HepG2 (cell line): Measurements from ENCODE around the gene SYNE1. TPM values are rescaled to one million over a fixed set of nuclear protein-coding genes. Genes with fewer than 3 reads are reported as not detected.

ENCODE experiments used
- ATAC-seq: fragments of 200-7000 bp; cut with Tn5 transposase; 3 replicates; pipeline ENCODE4 v1.9.1; 2020; ENCODE audit warnings: mild to moderate bottlenecking, moderate library complexity
- BruUV-seq: library from RNA; stranded (reverse); fragments of 400-500 nt; replicated peaks from 2 replicates; lab custom pipeline; 2021; lab: Mats Ljungman, UMichigan
- CTCF ChIA-PET: fragments of 300-600 bp; formaldehyde crosslinking; extraction: SDS; loops from one replicate; lab custom pipeline; 2021; ENCODE audit warnings: low total read pairs, inconsistent platforms, low intra/inter-chr PET ratio; lab: Yijun Ruan, JAX
- POLR2A ChIA-PET: fragments of 350-600 bp; sonication (Branson Sonifier 250); formaldehyde crosslinking; loops from one replicate; lab custom pipeline; 2020; ENCODE audit warnings: antibody characterized with exemption, inconsistent platforms; lab: Yijun Ruan, JAX
- DNase-seq: peaks from one replicate; pipeline ENCODE4 v3.0.0-alpha.2; 2015; ENCODE audit warnings: low spot score
- FAIRE-seq: peaks from 3 replicates; lab custom pipeline; 2011; peaks lifted over from hg19 to GRCh38; lab: Jason Lieb, UNC
- H2AFZ ChIP-seq: one replicate; pipeline ENCODE4 v1.6.1; 2011; ENCODE audit warnings: low read length, inconsistent platforms
- H3K27ac ChIP-seq: fragments of 300-600 bp; 3 replicates; pipeline ENCODE4 v1.8.0; 2011; ENCODE audit warnings: mixed run types, mild to moderate bottlenecking, mixed read lengths, low read length, inconsistent platforms; ENCODE audit not compliant: insufficient read depth; ENCODE audit errors: extremely low read length
- H3K27me3 ChIP-seq, 2 experiments: fragments of 200-600 bp in 1 of 2; 2 replicates in 1 of 2; 3 replicates in 1 of 2; pipeline versions ENCODE4 v1.6.0 to v1.8.0; 2011; ENCODE audit warnings: low read length in 2 of 2, mild to moderate bottlenecking in 2 of 2, moderate library complexity in 2 of 2, inconsistent platforms in 1 of 2; ENCODE audit not compliant: insufficient read depth in 2 of 2, control insufficient read depth in 1 of 2
- H3K36me3 ChIP-seq, 2 experiments: fragments of 200-600 bp in 1 of 2; replicated peaks in 1 of 2; 2 replicates in 1 of 2; 3 replicates in 1 of 2; pipeline versions ENCODE4 v1.5.1 to v1.8.0; 2011; ENCODE audit warnings: low read length in 2 of 2, inconsistent platforms in 1 of 2; ENCODE audit not compliant: insufficient read depth in 2 of 2, control insufficient read depth in 1 of 2
- H3K4me1 ChIP-seq: 2 replicates; pipeline ENCODE4 v1.5.1; 2012; ENCODE audit warnings: low read length, inconsistent platforms; ENCODE audit not compliant: insufficient read depth
- H3K4me2 ChIP-seq: 2 replicates; pipeline ENCODE4 v1.6.0; 2011; ENCODE audit warnings: low read depth, low read length, inconsistent platforms
- H3K4me3 ChIP-seq, 3 experiments: fragments of 200-600 bp in 1 of 3; sonication (generic), shearing (Covaris generic) in 1 of 3; replicated peaks in 1 of 3; 2 replicates each; pipeline ENCODE4 v1.5.1; 2011 to 2016; ENCODE audit warnings: low read length in 3 of 3, inconsistent platforms in 2 of 3, low read depth in 2 of 3, mild to moderate bottlenecking in 2 of 3, control low read depth in 1 of 3, mixed read lengths in 1 of 3; ENCODE audit not compliant: insufficient read depth in 1 of 3
- H3K79me2 ChIP-seq: one replicate; pipeline ENCODE4 v1.6.1; 2011; ENCODE audit warnings: low read length, inconsistent platforms; ENCODE audit not compliant: insufficient read depth
- H3K9ac ChIP-seq: 2 replicates; pipeline ENCODE4 v1.6.0; 2011; ENCODE audit warnings: mild to moderate bottlenecking, low read depth, low read length, inconsistent platforms; ENCODE audit not compliant: insufficient read depth
- H3K9me3 ChIP-seq: 2 replicates; pipeline ENCODE4 v1.5.1; 2012; ENCODE audit warnings: mild to moderate bottlenecking, low read length
- H4K20me1 ChIP-seq: 2 replicates; pipeline ENCODE4 v1.6.0; 2011; ENCODE audit warnings: inconsistent platforms, mild to moderate bottlenecking, low read length, moderate library complexity; ENCODE audit not compliant: insufficient read depth
- CREM ChIP-seq, 2 experiments: sonication (generic) in 1 of 2; formaldehyde crosslinking in 1 of 2; IDR thresholded peaks; 2 replicates each; pipeline versions ENCODE4 v1.4.0 to v1.6.1; 2016 to 2020; ENCODE audit warnings: antibody characterized with exemption in 1 of 2, mild to moderate bottlenecking in 1 of 2, missing genetic modification reagents in 1 of 2
- EHMT2 ChIP-seq: fragments of 200-600 bp; sonication (generic); IDR thresholded peaks from 2 replicates; pipeline ENCODE4 v1.7.0; 2017; ENCODE audit warnings: antibody characterized with exemption, low read depth, low read length, borderline replicate concordance
- ETV6 ChIP-seq: sonication (generic); formaldehyde crosslinking; conservative IDR thresholded peaks from 2 replicates; pipeline ENCODE4 v1.4.0; 2020; ENCODE audit warnings: missing genetic modification reagents
- ISL2 ChIP-seq: sonication (generic); formaldehyde crosslinking; IDR thresholded peaks from 2 replicates; pipeline ENCODE4 v1.5.0; 2020; ENCODE audit warnings: missing genetic modification reagents
- PAF1 ChIP-seq: IDR thresholded peaks from 2 replicates; pipeline ENCODE4 v1.6.1; 2016; ENCODE audit warnings: missing genetic modification reagents, missing compliant biosample characterization
- RNF2 ChIP-seq: fragments of 450-650 bp; conservative IDR thresholded peaks from 2 replicates; pipeline ENCODE4 v1.6.1; 2016; ENCODE audit warnings: low read depth
- SALL1 ChIP-seq: sonication (generic); formaldehyde crosslinking; IDR thresholded peaks from 2 replicates; pipeline ENCODE4 v1.8.0; 2022; ENCODE audit warnings: mild to moderate bottlenecking, missing genetic modification reagents
- SCMH1 ChIP-seq: sonication (generic); formaldehyde crosslinking; IDR thresholded peaks from 2 replicates; pipeline ENCODE4 v1.9.0; 2021; ENCODE audit warnings: missing genetic modification reagents, mild to moderate bottlenecking, borderline replicate concordance
- SOX6 ChIP-seq, 2 experiments: fragments of 450-650 bp in 1 of 2; sonication (generic) in 1 of 2; formaldehyde crosslinking in 1 of 2; IDR thresholded peaks; 2 replicates each; pipeline versions ENCODE4 v1.4.0 to v1.6.1; 2017 to 2020; ENCODE audit warnings: antibody characterized with exemption in 1 of 2, mild to moderate bottlenecking in 1 of 2, missing genetic modification reagents in 1 of 2
- TFDP2 ChIP-seq: sonication (generic); formaldehyde crosslinking; IDR thresholded peaks from 2 replicates; pipeline ENCODE4 v1.4.0; 2020; ENCODE audit warnings: missing genetic modification reagents
- TOE1 ChIP-seq: sonication (generic); formaldehyde crosslinking; IDR thresholded peaks from 2 replicates; pipeline ENCODE4 v1.4.0; 2020; ENCODE audit warnings: mild to moderate bottlenecking, missing genetic modification reagents
- ZIK1 ChIP-seq: sonication (generic); formaldehyde crosslinking; IDR thresholded peaks from 2 replicates; pipeline ENCODE4 v1.5.0; 2020; ENCODE audit warnings: mild to moderate bottlenecking, low read depth, missing genetic modification reagents, borderline replicate concordance
- ZNF441 ChIP-seq: sonication (generic); formaldehyde crosslinking; IDR thresholded peaks from 2 replicates; pipeline ENCODE4 v1.7.0; 2021; ENCODE audit warnings: missing genetic modification reagents, borderline replicate concordance
- ZNF644 ChIP-seq: IDR thresholded peaks from 2 replicates; pipeline ENCODE4 v1.6.1; 2016; ENCODE audit warnings: low read depth
- WGBS: methylation state at CpG from one replicate; pipeline ENCODE4 v1.1.6; 2017; ENCODE audit warnings: low lambda C conversion rate; 5-methylcytosine and 5-hydroxymethylcytosine counted together
- in situ Hi-C: cut with HindIII; loops from 2 replicates; pipeline ENCODE4 v1.10.0; 2017; ENCODE audit warnings: low pct_unique_long_range_greater_than_20kb; ENCODE audit not compliant: extremely low pct_ligation_motif_present
- intact Hi-C: fragments of 100-400 bp; cut with micrococcal nuclease; formaldehyde crosslinking; loops from one replicate; pipeline ENCODE4 v1.10.0; 2022; ENCODE audit not compliant: unreplicated experiment
- polyA plus RNA-seq, 8 experiments: library from polyadenylated mRNA; depleted of rRNA in 3 of 8; stranded (reverse) in 7 of 8; unstranded in 1 of 8; fragments of >200 nt; fragmentation: Illumina TruSeq in 4 of 8; extraction: Trizol in 4 of 8; gene quantifications; 2 replicates each; pipeline versions ENCODE4 v1.2.1 to v1.2.3, GENCODE V29; 2011 to 2016; ENCODE audit warnings: low read depth in 4 of 8, missing spikeins in 1 of 8, mixed read lengths in 1 of 8; ENCODE audit not compliant: insufficient read depth in 1 of 8
- total RNA-seq, 5 experiments: library from RNA; depleted of rRNA; stranded (reverse); fragments of >200 nt; fragmentation: Illumina TruSeq; extraction: Trizol; gene quantifications; 2 replicates each; pipeline ENCODE4 v1.2.3, GENCODE V29; 2016; ENCODE audit warnings: low read depth in 1 of 5
- TF ChIP-seq, protein P1 (sequence below): IDR thresholded peaks from 2 replicates; pipeline ENCODE4 v1.6.1; 2012; ENCODE audit warnings: low read length, improper control_type of control experiment
- TF ChIP-seq, protein P2 (sequence below): sonication (generic); formaldehyde crosslinking; IDR thresholded peaks from 2 replicates; pipeline ENCODE4 v1.9.0; 2022; ENCODE audit warnings: missing genetic modification reagents, mild to moderate bottlenecking, borderline replicate concordance

Gene SYNE1
- total and polyA plus RNA-seq, 2 of the 13 experiments (the other 11 are each of a cell fraction or from before 2014, with no cell fraction given) = 5.5 to 15.9 TPM

- TF ChIP-seq CREM (IDR thresholded peaks at IDR 0.05) = no peak
- no peak for TF ChIP-seq CREM (CRISPR knock-in tag; IDR thresholded peaks at IDR 0.05)
- TF ChIP-seq ZNF441 = no peak
- TF ChIP-seq ZNF644 (CRISPR knock-in tag) = no peak
These were observed 48.7 kb downstream of the SYNE1 start (continued) for GRCh38 chr6:152588456-152588855.

GRCh38 chr6:152587473-152587872 lies 49.7 kb downstream of the SYNE1 start:
- Histone ChIP-seq H3K4me3 (no peak overlapping the region), H3K9ac (no peak overlapping the region), H4K20me1 (no peaks in the 10 kb centered on the region), H3K36me3 (no peaks in the 10 kb centered on the region), H3K79me2 (no peaks in the 10 kb centered on the region), H2AFZ (no peak overlapping the region), H3K27ac (no peak overlapping the region), H3K9me3 (no peaks in the 10 kb centered on the region), H3K4me1 (no peaks in the 10 kb centered on the region), H3K4me2 (no peak overlapping the region), H3K27me3 (no peaks in the 10 kb centered on the region)
- TF ChIP-seq SOX6 (IDR thresholded peaks at IDR 0.05) (no peak), SOX6 (CRISPR knock-in tag; IDR thresholded peaks at IDR 0.05) (no peak), RNF2 (no peak), ZIK1 (CRISPR knock-in tag) (no peak), ETV6 (no peak), PAF1 (CRISPR knock-in tag) (no peak), TFDP2 (CRISPR knock-in tag) (no peak), TOE1 (CRISPR knock-in tag) (no peak), ISL2 (CRISPR knock-in tag) (no peak), SCMH1 (no peak), SALL1 (CRISPR knock-in tag) (no peak), EHMT2 (no peak)
- TF ChIP-seq, protein P1, sequence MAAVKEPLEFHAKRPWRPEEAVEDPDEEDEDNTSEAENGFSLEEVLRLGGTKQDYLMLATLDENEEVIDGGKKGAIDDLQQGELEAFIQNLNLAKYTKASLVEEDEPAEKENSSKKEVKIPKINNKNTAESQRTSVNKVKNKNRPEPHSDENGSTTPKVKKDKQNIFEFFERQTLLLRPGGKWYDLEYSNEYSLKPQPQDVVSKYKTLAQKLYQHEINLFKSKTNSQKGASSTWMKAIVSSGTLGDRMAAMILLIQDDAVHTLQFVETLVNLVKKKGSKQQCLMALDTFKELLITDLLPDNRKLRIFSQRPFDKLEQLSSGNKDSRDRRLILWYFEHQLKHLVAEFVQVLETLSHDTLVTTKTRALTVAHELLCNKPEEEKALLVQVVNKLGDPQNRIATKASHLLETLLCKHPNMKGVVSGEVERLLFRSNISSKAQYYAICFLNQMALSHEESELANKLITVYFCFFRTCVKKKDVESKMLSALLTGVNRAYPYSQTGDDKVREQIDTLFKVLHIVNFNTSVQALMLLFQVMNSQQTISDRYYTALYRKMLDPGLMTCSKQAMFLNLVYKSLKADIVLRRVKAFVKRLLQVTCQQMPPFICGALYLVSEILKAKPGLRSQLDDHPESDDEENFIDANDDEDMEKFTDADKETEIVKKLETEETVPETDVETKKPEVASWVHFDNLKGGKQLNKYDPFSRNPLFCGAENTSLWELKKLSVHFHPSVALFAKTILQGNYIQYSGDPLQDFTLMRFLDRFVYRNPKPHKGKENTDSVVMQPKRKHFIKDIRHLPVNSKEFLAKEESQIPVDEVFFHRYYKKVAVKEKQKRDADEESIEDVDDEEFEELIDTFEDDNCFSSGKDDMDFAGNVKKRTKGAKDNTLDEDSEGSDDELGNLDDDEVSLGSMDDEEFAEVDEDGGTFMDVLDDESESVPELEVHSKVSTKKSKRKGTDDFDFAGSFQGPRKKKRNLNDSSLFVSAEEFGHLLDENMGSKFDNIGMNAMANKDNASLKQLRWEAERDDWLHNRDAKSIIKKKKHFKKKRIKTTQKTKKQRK = no peak
- TF ChIP-seq, protein P2, sequence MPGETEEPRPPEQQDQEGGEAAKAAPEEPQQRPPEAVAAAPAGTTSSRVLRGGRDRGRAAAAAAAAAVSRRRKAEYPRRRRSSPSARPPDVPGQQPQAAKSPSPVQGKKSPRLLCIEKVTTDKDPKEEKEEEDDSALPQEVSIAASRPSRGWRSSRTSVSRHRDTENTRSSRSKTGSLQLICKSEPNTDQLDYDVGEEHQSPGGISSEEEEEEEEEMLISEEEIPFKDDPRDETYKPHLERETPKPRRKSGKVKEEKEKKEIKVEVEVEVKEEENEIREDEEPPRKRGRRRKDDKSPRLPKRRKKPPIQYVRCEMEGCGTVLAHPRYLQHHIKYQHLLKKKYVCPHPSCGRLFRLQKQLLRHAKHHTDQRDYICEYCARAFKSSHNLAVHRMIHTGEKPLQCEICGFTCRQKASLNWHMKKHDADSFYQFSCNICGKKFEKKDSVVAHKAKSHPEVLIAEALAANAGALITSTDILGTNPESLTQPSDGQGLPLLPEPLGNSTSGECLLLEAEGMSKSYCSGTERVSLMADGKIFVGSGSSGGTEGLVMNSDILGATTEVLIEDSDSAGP (CRISPR knock-in tag) = no peak
- BruUV-seq = no TSS peak
- 31% methylated on average over 1 of the region's 1 CpG for whole genome bisulfite sequencing
- POLR2A ChIA-PET = no interaction called here
- ATAC-seq (no peak), FAIRE-seq (no peak), DNase-seq (no peak)
- CTCF ChIA-PET = no interaction called here
- in situ Hi-C loops = no loop called here
- intact Hi-C loops = no loop called here
